SK-N-SH treated with all-trans-retinoic acid at 6 μM for 48 hours (cell line): ENCODE results near the gene DCDC1.

ENCODE experiments used
- ATAC-seq: fragments of 200-7000 bp; cut with Tn5 transposase; 3 replicates; pipeline ENCODE4 v1.9.1; 2020; ENCODE audit warnings: mild to moderate bottlenecking, moderate library complexity
- ARNTL ChIP-seq: fragments of 450-650 bp; formaldehyde crosslinking; IDR thresholded peaks from 2 replicates; pipeline ENCODE4 v1.5.0; 2020; ENCODE audit warnings: low read depth, mild to moderate bottlenecking, moderate library complexity, borderline replicate concordance
- BACH2 ChIP-seq: fragments of 250-450 bp; sonication (Bioruptor Pico); IDR thresholded peaks from 2 replicates; pipeline ENCODE4 v1.9.0; 2021; ENCODE audit warnings: mild to moderate bottlenecking, borderline replicate concordance
- CSDC2 ChIP-seq: fragments of 250-450 bp; sonication (Bioruptor Pico); IDR thresholded peaks from 2 replicates; pipeline ENCODE4 v1.5.0; 2020; ENCODE audit warnings: mild to moderate bottlenecking, moderate library complexity
- GLIS3 ChIP-seq: fragments of 250-450 bp; sonication (Bioruptor Pico); IDR thresholded peaks from 2 replicates; pipeline ENCODE4 v1.5.0; 2020; ENCODE audit warnings: mild to moderate bottlenecking, moderate library complexity
- OSR1 ChIP-seq: fragments of 250-450 bp; sonication (Bioruptor Pico); IDR thresholded peaks from 2 replicates; pipeline ENCODE4 v1.8.0; 2022; ENCODE audit warnings: moderate library complexity, mild to moderate bottlenecking, inconsistent platforms
- PPARA ChIP-seq: fragments of 250-450 bp; sonication (Bioruptor Pico); IDR thresholded peaks from 2 replicates; pipeline ENCODE4 v1.5.0; 2020; ENCODE audit warnings: mild to moderate bottlenecking, borderline replicate concordance
- RARB ChIP-seq: fragments of 250-450 bp; sonication (Bioruptor Pico); IDR thresholded peaks from 2 replicates; pipeline ENCODE4 v1.8.0; 2021; ENCODE audit warnings: mild to moderate bottlenecking, moderate library complexity
- SNAI2 ChIP-seq: fragments of 250-450 bp; sonication (Bioruptor Pico); IDR thresholded peaks from 2 replicates; pipeline ENCODE4 v1.5.0; 2020; ENCODE audit warnings: mild to moderate bottlenecking, moderate library complexity
- TCF4 ChIP-seq: fragments of 250-450 bp; sonication (Bioruptor Pico); IDR thresholded peaks from 2 replicates; pipeline ENCODE4 v1.8.0; 2021; ENCODE audit warnings: mild to moderate bottlenecking, moderate library complexity, borderline replicate concordance
- TOX ChIP-seq: fragments of 250-450 bp; sonication (Bioruptor Pico); IDR thresholded peaks from 2 replicates; pipeline ENCODE4 v1.8.0; 2021; ENCODE audit warnings: mild to moderate bottlenecking, moderate library complexity, borderline replicate concordance
- ZC3H10 ChIP-seq: fragments of 250-450 bp; sonication (Bioruptor Pico); IDR thresholded peaks from 2 replicates; pipeline ENCODE4 v1.5.1; 2021; ENCODE audit warnings: mild to moderate bottlenecking, moderate library complexity
- ZFP3 ChIP-seq: fragments of 250-450 bp; sonication (Bioruptor Pico); IDR thresholded peaks from 2 replicates; pipeline ENCODE4 v1.5.0; 2020; ENCODE audit warnings: mild to moderate bottlenecking, moderate library complexity
- ZFP30 ChIP-seq: fragments of 450-650 bp; formaldehyde crosslinking; IDR thresholded peaks from 2 replicates; pipeline ENCODE4 v1.5.0; 2022; ENCODE audit warnings: mild to moderate bottlenecking, moderate library complexity
- ZNF565 ChIP-seq: fragments of 450-650 bp; formaldehyde crosslinking; conservative IDR thresholded peaks from 2 replicates; pipeline ENCODE4 v1.5.0; 2020; ENCODE audit warnings: low read depth, mild to moderate bottlenecking, moderate library complexity
- ZNF70 ChIP-seq: fragments of 450-650 bp; formaldehyde crosslinking; IDR thresholded peaks from 2 replicates; pipeline ENCODE4 v1.5.0; 2020; ENCODE audit warnings: mild to moderate bottlenecking, moderate library complexity
- ZNF8 ChIP-seq: fragments of 450-650 bp; formaldehyde crosslinking; IDR thresholded peaks from 2 replicates; pipeline ENCODE4 v1.5.0; 2020; ENCODE audit warnings: mild to moderate bottlenecking, moderate library complexity
- TF ChIP-seq, protein P1 (sequence below): fragments of 250-450 bp; sonication (Bioruptor Pico); IDR thresholded peaks from 2 replicates; pipeline ENCODE4 v1.5.1; 2021; ENCODE audit warnings: mild to moderate bottlenecking, moderate library complexity
- TF ChIP-seq, protein P2 (sequence below): fragments of 250-450 bp; sonication (Bioruptor Pico); IDR thresholded peaks from 2 replicates; pipeline ENCODE4 v1.8.0; 2020; ENCODE audit warnings: mild to moderate bottlenecking, moderate library complexity, borderline replicate concordance
- TF ChIP-seq, protein P3 (sequence below): fragments of 250-450 bp; sonication (Bioruptor Pico); IDR thresholded peaks from 2 replicates; pipeline ENCODE4 v1.5.0; 2020; ENCODE audit warnings: mild to moderate bottlenecking, moderate library complexity
- TF ChIP-seq, protein P4 (sequence below): fragments of 250-450 bp; sonication (Bioruptor Pico); IDR thresholded peaks from 2 replicates; pipeline ENCODE4 v1.8.0; 2021; ENCODE audit warnings: low read depth, mild to moderate bottlenecking, moderate library complexity, borderline replicate concordance

DCDC1 gene

DNA sequence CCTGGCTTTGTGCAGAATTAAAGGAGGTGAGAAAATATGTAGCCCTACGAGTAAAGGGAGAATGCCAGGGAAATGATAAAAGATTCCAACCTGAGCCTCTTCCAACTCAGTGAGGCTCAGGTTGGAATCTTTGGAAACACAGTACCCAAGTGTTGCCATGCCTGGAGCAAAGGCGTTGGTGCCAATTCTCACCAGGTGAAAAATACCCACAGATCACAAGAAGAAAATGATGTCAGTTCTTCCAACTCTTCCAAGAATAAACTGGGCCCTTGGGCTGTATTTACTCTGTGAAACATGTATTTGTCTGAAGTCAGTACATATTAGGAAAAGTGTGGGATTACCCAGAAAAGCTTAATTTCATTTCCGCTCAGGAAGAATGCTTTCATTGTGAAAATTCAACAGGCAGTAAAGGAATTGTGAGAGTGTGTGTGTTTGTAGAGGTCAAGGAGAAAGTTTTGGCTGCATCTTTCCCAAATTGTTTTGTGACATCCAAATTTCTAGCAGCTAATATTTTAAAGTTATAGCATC lies 548.0 kb downstream of the DCDC1 start (continued):
- TF ChIP-seq ZFP30 (CRISPR knock-in tag): no peak

DNA sequence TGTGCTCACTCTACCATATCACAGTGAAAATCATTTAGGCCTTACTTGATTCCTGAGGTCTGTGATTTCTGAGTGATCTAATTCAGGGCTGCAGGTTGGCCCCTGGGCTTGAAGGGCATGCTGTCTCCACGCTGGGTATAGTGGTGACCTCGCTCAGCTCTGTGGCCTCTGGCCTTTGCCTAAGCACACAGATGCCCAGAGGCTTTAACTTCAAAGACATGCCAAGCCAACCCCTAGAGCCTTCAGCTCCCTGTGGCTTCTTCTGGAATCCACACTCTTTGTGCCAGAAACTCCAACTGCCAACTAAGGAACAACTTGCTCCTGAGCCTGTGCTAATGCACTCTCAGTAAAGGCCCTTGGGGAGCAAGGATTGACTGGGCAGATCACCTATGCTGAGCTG lies 550.8 kb downstream of the DCDC1 start:
- no peak for ATAC-seq
- TF ChIP-seq ZNF70 (no peak), RARB (no peak), ZFP3 (CRISPR knock-in tag) (no peak), TOX (CRISPR knock-in tag) (no peak), SNAI2 (no peak), GLIS3 (CRISPR knock-in tag) (no peak)
- TF ChIP-seq, protein P1, sequence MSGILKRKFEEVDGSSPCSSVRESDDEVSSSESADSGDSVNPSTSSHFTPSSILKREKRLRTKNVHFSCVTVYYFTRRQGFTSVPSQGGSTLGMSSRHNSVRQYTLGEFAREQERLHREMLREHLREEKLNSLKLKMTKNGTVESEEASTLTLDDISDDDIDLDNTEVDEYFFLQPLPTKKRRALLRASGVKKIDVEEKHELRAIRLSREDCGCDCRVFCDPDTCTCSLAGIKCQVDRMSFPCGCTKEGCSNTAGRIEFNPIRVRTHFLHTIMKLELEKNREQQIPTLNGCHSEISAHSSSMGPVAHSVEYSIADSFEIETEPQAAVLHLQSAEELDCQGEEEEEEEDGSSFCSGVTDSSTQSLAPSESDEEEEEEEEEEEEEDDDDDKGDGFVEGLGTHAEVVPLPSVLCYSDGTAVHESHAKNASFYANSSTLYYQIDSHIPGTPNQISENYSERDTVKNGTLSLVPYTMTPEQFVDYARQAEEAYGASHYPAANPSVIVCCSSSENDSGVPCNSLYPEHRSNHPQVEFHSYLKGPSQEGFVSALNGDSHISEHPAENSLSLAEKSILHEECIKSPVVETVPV: no peak
- TF ChIP-seq, protein P2, sequence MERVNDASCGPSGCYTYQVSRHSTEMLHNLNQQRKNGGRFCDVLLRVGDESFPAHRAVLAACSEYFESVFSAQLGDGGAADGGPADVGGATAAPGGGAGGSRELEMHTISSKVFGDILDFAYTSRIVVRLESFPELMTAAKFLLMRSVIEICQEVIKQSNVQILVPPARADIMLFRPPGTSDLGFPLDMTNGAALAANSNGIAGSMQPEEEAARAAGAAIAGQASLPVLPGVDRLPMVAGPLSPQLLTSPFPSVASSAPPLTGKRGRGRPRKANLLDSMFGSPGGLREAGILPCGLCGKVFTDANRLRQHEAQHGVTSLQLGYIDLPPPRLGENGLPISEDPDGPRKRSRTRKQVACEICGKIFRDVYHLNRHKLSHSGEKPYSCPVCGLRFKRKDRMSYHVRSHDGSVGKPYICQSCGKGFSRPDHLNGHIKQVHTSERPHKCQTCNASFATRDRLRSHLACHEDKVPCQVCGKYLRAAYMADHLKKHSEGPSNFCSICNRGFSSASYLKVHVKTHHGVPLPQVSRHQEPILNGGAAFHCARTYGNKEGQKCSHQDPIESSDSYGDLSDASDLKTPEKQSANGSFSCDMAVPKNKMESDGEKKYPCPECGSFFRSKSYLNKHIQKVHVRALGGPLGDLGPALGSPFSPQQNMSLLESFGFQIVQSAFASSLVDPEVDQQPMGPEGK (CRISPR knock-in tag): no peak

DNA sequence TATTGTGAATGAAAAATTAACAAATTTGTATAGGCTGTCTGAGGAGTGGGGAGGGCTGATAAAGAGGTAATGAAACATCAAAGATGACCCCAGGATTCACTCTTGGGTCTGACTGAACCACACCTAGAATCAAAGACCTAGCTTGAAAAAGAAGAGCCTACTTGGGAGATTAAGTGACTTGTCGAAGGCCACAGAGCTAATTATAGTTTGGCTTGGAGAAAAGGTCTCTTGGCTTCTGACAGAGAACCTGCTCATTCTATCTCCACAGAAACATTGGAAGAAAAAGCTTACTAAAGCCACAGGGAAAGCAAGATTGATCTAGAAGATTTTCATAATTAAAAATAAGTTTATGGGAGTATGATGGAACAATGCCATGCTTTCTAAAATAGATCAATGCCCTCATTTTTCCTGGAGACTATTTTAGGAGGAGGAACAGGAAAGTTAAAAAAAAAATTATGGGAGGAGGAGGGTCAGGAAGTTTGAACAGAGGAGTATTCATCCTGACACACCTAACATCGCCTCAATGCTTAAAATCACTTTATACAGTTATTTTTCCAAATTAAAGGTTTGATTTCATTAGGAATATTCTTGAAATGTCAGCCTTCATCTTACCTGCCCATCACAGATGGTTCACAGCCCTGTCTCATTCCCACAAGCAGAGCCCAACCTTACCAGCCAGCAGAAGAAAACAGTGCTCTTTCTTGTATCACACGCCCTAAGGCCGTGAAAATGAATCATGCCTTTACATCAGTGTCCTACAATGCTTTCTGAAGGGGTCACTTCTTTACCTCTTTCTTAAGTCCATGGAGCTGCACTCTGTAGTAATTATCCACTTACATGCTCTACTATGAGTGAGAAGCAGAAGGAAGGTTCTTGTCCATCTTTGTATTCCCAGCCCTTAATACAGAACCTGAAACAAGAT lies 552.3 kb downstream of the DCDC1 start:
- TF ChIP-seq SNAI2 (no peak), TCF4 (CRISPR knock-in tag) (no peak), ZNF565 (CRISPR knock-in tag) (no peak), BACH2 (no peak), ZNF8 (no peak), OSR1 (CRISPR knock-in tag) (no peak), ZFP30 (CRISPR knock-in tag) (no peak), ZNF70 (no peak), PPARA (no peak), CSDC2 (CRISPR knock-in tag) (no peak), GLIS3 (CRISPR knock-in tag) (no peak), ARNTL (CRISPR knock-in tag) (no peak), ZFP3 (CRISPR knock-in tag) (no peak)
- TF ChIP-seq, protein P3, sequence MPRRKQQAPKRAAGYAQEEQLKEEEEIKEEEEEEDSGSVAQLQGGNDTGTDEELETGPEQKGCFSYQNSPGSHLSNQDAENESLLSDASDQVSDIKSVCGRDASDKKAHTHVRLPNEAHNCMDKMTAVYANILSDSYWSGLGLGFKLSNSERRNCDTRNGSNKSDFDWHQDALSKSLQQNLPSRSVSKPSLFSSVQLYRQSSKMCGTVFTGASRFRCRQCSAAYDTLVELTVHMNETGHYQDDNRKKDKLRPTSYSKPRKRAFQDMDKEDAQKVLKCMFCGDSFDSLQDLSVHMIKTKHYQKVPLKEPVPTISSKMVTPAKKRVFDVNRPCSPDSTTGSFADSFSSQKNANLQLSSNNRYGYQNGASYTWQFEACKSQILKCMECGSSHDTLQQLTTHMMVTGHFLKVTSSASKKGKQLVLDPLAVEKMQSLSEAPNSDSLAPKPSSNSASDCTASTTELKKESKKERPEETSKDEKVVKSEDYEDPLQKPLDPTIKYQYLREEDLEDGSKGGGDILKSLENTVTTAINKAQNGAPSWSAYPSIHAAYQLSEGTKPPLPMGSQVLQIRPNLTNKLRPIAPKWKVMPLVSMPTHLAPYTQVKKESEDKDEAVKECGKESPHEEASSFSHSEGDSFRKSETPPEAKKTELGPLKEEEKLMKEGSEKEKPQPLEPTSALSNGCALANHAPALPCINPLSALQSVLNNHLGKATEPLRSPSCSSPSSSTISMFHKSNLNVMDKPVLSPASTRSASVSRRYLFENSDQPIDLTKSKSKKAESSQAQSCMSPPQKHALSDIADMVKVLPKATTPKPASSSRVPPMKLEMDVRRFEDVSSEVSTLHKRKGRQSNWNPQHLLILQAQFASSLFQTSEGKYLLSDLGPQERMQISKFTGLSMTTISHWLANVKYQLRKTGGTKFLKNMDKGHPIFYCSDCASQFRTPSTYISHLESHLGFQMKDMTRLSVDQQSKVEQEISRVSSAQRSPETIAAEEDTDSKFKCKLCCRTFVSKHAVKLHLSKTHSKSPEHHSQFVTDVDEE: no peak
- TF ChIP-seq, protein P4, sequence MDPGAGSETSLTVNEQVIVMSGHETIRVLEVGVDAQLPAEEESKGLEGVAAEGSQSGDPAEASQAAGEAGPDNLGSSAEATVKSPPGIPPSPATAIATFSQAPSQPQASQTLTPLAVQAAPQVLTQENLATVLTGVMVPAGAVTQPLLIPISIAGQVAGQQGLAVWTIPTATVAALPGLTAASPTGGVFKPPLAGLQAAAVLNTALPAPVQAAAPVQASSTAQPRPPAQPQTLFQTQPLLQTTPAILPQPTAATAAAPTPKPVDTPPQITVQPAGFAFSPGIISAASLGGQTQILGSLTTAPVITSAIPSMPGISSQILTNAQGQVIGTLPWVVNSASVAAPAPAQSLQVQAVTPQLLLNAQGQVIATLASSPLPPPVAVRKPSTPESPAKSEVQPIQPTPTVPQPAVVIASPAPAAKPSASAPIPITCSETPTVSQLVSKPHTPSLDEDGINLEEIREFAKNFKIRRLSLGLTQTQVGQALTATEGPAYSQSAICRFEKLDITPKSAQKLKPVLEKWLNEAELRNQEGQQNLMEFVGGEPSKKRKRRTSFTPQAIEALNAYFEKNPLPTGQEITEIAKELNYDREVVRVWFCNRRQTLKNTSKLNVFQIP (CRISPR knock-in tag): no peak
- TF ChIP-seq, all 23 proteins: peak for 0
- ATAC-seq: no peak

DNA sequence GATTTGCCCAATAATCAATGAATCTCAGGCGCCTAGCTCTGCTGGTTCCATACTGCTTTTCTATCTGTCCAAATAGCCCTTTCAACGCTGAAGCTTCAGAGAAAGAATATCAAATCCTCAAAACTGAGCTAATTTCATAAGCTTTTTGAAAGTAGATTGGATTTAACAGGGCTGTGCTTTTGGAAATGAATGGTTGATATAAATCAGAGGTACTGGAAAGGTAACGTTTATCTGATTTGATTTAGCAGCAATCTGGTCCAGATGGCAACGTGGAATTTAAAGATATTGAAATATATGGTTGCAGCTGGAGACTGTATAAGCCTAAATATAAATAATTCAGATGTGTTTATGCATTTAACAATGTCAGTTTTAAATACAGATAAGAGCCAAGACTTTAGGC lies 553.9 kb downstream of the DCDC1 start:
- TF ChIP-seq TCF4 (CRISPR knock-in tag): peak; percentile 75
- TF ChIP-seq, protein P3: 0 out of 2 replicates have a peak, but pooled peaks have one; percentile 48
- TF ChIP-seq ARNTL (CRISPR knock-in tag): no peak
- TF ChIP-seq ZFP30 (CRISPR knock-in tag): no peak
- TF ChIP-seq ZC3H10 (CRISPR knock-in tag): no peak
- TF ChIP-seq, all 23 proteins: peak for 2
- no peak for ATAC-seq
